ENCODE data around the gene ZFP91. TPM values are rescaled to one million over a fixed set of nuclear protein-coding genes. Genes with fewer than 3 reads are reported as not detected.

Gene ZFP91
- total RNA-seq, 4 donors from 2014 or later, result 45.9 to 52.4 (median 47.5) TPM

- no peaks in the 10 kb centered on the region for H3K36me3 ChIP-seq
- DNase-seq (ENCODE audit: low spot score in 2 of 2), result peak; percentile 77 to 83
These were observed 75.4 kb downstream of the ZFP91 start for GRCh38 chr11:58654079-58654907.

GRCh38 chr11:58654908-58655296 lies 76.0 kb downstream of the ZFP91 start:
- TF ChIP-seq POLR2AphosphoS5 (IDR thresholded peaks at IDR 0.05) (no peak), EP300 (IDR thresholded peaks at IDR 0.05) (no peak), POLR2A (IDR thresholded peaks at IDR 0.05) (no peak), CTCF (IDR thresholded peaks at IDR 0.05) (no peak)
- no peak overlapping the region for H3K27ac ChIP-seq
- no peaks in the 10 kb centered on the region for H3K36me3 ChIP-seq
- WGBS, result 95% methylated on average over 1 of the region's 1 CpG
- no peak for DNase-seq (ENCODE audit: low spot score in 2 of 2)
- no peaks in the 10 kb centered on the region for H3K27me3 ChIP-seq
- H3K4me1 ChIP-seq, result peaks cover 5% of the 10 kb centered on the region
- H3K4me3 ChIP-seq, result no peak overlapping the region
- no peaks in the 10 kb centered on the region for H3K9me3 ChIP-seq

More at GRCh38 chr11:58654079-58654907, 75.4 kb downstream of the ZFP91 start:
- Histone ChIP-seq H3K27me3 (no peaks in the 10 kb centered on the region), H3K9me3 (no peaks in the 10 kb centered on the region), H3K4me3 (no peak overlapping the region), H3K27ac (no peak overlapping the region), H3K4me1 (peaks cover 5% of the 10 kb centered on the region)
- peak; percentile 42 to 94 for TF ChIP-seq CTCF (IDR thresholded peaks at IDR 0.05)
- no peak for TF ChIP-seq EP300 (IDR thresholded peaks at IDR 0.05)
- no peak for TF ChIP-seq POLR2AphosphoS5 (IDR thresholded peaks at IDR 0.05)
- no peak for TF ChIP-seq POLR2A (IDR thresholded peaks at IDR 0.05)
- WGBS, result 27% methylated on average over 12 of the region's 12 CpGs

GRCh38 chr11:58656348-58656747 lies 77.5 kb downstream of the ZFP91 start:
- Histone ChIP-seq H3K36me3 (no peaks in the 10 kb centered on the region), H3K4me3 (no peak overlapping the region), H3K27me3 (no peaks in the 10 kb centered on the region), H3K4me1 (peaks cover 5% of the 10 kb centered on the region), H3K27ac (no peak overlapping the region), H3K9me3 (no peaks in the 10 kb centered on the region)
- WGBS, result 92% methylated on average over 2 of the region's 2 CpGs
- no peak for DNase-seq (ENCODE audit: low spot score in 2 of 2)
- TF ChIP-seq POLR2A (IDR thresholded peaks at IDR 0.05), result no peak

- no peak for DNase-seq (ENCODE audit: low spot score in 2 of 2)
- WGBS, result 57% methylated on average over 3 of the region's 3 CpGs
- TF ChIP-seq EP300 (IDR thresholded peaks at IDR 0.05), result no peak
- no peak for TF ChIP-seq POLR2A (IDR thresholded peaks at IDR 0.05)
- no peak for TF ChIP-seq CTCF (IDR thresholded peaks at IDR 0.05)
- no peak for TF ChIP-seq POLR2AphosphoS5 (IDR thresholded peaks at IDR 0.05)
- no peaks in the 10 kb centered on the region for H3K9me3 ChIP-seq
- no peaks in the 10 kb centered on the region for H3K36me3 ChIP-seq
- no peak overlapping the region for H3K4me3 ChIP-seq
- H3K4me1 ChIP-seq, result peaks cover 5% of the 10 kb centered on the region
- H3K27ac ChIP-seq, result no peak overlapping the region
- peaks cover 5% of the 10 kb centered on the region for H3K27me3 ChIP-seq
These were observed 79.8 kb downstream of the ZFP91 start for GRCh38 chr11:58658623-58659022.

- Histone ChIP-seq H3K27ac (no peak overlapping the region), H3K36me3 (no peaks in the 10 kb centered on the region), H3K27me3 (peaks cover 5% of the 10 kb centered on the region), H3K4me3 (no peak overlapping the region), H3K9me3 (no peaks in the 10 kb centered on the region), H3K4me1 (peaks cover under 1% of the 10 kb centered on the region)
- 66% methylated on average over 2 of the region's 2 CpGs for WGBS
- no peak for DNase-seq (ENCODE audit: low spot score in 2 of 2)
- TF ChIP-seq EP300 (IDR thresholded peaks at IDR 0.05) (no peak), POLR2AphosphoS5 (IDR thresholded peaks at IDR 0.05) (no peak), POLR2A (IDR thresholded peaks at IDR 0.05) (no peak), CTCF (IDR thresholded peaks at IDR 0.05) (no peak)
These were observed 80.5 kb downstream of the ZFP91 start for GRCh38 chr11:58659404-58659803.
